ENCODE data around the gene TRIM31.

DNA sequence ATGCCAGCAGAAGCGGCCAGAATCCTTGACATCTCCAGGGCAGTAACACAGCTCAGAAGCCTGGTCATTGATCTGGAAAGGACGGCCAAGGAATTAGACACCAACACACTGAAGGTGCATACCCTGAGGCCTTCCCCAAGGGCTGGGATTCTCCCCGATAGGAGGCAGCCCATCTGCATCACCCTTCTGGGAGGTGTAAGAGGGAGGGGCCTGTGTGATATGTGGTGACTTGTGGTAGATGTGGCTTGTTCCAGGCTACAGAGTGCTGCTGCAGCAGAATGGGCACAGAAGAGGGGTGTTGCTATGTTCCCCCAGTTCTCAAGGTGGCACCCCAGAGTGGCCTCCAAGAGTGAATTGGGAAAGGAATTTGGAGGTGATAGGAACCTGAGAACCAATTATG lies 34.2 kb upstream of the TRIM31 start:
- TF ChIP-seq TCF12 (IDR thresholded peaks at IDR 0.05; ENCODE audit: low read depth) (no peak), NFIC (IDR thresholded peaks at IDR 0.05) (no peak)
